Measurements from ENCODE around the gene MT1E.
"Not testable (repeated sequence)": the region's sequence is repeated elsewhere in the genome, so short reads cannot be mapped to it uniquely, and the experiment has no call there.

MT1E gene

DNA sequence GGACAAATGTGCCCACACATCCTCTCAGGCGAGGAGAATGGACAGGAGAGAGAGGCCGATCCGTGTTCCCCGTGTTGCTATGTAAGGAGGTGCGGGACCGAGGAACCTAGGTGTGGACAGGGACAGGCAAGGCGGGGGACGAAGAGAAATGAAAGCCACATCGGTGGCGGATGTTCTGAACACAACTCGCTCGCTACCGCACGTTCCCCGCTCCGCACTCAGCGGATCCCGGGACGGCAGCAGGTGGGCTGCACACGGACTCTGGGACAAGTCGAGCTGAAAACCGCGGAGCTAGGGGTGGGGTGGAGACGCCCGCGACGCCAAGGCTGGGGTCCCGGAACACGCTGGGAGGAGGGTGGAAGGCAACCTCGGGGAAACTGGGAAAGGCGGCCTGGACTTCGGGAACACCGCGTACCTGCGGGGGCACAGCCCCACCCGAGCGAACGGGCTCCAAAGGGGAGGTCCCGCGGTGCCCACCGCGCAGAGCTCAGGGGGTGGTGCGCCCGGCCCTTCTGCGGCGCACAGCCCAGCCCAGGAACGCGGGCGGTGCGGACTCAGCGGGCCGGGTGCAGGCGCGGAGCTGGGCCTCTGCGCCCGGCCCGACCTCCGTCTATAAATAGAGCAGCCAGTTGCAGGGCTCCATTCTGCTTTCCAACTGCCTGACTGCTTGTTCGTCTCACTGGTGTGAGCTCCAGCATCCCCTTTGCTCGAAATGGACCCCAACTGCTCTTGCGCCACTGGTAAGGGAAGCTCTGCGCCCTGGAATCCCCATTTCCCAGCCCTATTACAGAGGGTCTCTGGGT, at the start of gene MT1E:
Gene MT1E, plus strand, starts transcription at position 642 of the 803 bp plus-strand sequence. Its CDS starts 71 bp downstream, at position 713.
- DNase-seq (ENCODE audit: low read depth, low spot score): peak; percentile 78

DNA sequence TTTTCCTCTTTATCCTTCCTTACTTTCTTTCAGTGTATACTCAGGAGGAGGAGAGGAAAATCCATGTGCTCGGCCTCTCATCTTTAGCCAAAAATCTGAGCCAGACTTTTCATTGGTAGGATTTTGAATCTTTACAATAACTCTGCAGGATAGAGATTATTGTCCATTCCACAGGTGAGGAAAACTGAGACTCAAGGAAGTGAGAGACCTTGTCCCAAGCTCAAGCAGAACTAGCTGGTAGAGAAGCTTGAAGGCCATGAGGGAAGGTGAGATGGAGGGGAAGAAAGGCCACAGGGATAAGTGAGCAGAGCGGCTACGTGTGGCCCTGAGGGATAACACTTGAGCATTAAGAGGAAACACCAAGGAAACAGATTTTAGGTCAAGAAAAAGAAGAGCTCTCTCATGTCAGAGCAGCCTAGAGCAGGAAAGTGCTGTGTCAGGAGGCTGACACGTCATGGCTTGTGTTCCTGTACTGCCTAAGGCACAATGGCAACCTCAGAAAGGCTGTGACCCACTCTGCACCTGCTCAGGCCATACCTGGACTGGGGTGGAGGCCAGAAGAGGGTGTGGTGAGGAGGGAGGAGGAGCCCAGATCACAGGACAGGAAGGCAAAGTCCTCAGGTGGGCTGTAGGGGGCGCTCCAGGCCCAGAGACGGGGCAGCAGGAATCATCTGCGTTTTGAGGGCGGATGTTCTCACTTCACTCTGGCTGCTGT, 48.8 kb upstream of the MT1E start:
- DNase-seq (ENCODE audit: low read depth, low spot score): peak; percentile 91

DNA sequence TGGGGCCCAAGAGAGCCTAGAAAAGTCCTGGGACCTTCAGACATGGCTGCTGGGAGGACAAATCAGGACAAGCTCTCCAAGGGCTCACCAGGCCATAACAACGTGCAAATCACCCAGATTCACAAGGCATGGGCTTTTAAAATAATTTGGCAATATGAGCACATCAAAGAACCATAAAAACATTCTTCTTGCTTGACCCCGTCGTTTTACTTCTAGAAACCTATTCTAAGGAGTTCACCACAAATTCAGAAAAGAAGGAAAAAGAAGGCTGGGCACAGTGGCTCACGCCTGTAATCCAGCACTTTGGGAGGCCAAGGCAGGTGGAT, 48.3 kb upstream of the MT1E start:
- no peak for DNase-seq (ENCODE audit: low read depth, low spot score)

DNA sequence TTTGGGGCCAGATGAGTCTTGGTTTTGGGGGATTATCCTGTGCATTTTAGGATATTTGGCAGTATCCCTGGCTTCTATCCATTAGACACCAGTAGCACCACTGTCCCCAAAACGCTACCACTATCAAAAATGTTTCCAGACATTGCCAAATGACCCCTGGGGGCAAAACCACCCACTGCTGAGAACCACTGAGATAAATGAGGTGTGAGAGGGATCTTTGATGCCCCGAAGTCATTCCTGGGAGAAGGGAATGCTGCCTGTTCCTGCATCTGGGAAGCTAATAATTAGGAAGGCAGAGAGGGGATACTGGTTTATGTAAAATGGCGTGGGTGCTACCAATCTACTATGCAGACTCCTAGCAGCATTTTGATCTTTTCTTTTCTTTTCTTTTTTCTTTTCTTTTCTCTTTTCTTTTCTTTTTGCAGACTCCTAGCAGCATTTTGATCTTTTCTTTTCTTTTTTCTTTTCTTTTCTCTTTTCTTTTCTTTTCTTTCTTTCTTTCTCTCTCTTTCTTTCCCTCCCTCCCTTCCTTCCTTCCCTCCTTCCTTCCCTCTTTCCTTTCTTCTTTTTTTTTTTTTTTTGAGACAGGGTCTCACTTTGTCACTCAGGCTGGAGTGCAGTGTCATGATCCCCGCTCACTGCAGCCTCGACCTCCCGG, 45.1 kb upstream of the MT1E start:
- DNase-seq (ENCODE audit: low read depth, low spot score): peak; percentile 33

DNA sequence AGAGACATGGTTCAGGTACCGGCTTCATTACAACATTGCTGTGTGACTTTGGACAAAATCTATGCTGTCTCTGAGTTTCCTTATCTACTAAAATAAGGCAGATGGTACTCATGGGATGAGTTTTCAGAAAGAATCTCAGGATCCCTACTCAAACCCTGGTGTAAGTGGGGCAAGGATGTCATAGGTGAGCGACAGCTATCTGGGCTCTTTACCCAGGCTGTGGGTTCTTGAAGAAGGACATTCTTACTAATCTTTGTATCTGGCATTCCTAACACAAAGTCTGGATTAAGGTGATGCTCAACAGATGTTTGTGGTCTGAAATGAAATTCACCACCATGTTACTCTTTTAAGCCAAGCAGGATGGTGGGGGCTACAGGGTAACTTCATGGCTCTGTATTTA, 42.7 kb upstream of the MT1E start:
- DNase-seq (ENCODE audit: low read depth, low spot score): not testable (repeated sequence)

DNA sequence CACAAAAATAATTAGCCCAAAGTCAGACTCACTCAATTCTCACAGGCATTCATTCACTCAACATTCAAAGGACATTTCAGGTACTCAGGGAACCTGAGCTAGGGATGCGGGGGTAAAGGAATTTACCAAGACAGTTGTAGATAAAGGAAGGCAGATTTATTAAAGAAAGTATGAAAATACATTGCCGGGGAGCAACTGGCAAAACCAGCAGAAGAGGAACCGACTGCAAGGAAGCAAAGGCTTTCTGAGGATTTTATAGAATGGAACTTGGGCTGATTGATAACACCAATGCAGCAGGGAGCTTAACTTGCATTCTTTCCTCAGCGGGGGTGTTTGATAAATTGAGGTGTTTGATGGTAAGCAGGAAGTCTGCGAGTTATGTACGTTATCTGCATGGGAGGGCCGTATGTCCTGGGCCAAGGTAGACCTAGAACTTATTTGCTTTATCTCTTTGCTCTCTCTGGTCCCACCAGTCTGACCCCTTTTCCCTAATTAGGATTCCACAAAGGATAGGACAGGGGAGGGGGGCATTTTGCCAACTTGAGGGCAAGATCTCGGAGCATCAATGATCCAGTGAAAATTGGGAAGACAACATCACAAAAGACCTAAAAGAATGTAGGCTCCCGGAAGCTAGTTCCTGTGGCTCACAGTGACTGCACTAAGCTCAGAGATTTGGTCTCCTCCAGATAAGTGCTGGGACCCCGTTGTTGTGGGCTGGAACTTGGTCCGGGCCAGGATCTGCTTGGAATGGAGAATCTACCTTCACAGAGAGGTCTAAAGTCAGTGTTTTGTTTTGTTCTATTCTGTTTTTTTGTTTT, 42.0 kb upstream of the MT1E start:
- no peak for DNase-seq (ENCODE audit: low read depth, low spot score)

DNA sequence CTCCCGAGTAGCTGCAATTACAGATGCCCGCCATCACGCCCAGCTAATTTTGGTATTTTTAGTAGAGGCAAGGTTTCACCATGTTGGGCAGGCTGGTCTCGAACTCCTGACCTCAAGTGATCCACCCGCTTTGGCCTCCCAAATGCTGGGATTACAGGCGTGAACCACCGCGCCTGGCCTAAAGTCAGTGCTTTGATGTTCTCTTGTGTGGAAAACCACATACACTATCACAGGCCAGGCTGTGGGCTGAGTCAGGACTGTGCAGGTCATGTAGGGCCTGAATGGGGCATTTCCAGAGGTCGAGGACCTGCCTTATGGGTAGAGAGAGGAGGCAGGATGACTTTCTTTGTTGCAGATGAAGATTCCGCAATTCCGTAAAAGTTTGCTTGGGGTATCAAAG, 41.3 kb upstream of the MT1E start:
- DNase-seq (ENCODE audit: low read depth, low spot score): no peak

DNA sequence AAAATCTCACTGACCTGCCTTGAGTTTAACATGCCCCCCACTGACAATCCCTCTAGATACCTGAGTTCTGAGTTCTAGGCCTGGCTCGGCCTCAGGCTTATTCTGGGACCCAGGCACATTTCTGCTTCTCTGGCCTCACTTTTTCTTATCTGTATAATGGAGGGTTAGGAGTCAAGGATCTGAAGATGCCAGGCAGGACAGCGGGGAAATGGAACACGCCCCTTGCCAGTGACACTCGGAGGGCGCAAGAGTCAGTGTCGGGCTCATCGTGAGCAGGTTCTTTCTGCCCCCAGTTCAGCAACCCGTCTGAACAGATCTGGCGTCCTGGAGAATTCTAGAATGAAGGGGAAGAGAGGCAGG, 36.8 kb upstream of the MT1E start:
- DNase-seq (ENCODE audit: low read depth, low spot score): no peak

DNA sequence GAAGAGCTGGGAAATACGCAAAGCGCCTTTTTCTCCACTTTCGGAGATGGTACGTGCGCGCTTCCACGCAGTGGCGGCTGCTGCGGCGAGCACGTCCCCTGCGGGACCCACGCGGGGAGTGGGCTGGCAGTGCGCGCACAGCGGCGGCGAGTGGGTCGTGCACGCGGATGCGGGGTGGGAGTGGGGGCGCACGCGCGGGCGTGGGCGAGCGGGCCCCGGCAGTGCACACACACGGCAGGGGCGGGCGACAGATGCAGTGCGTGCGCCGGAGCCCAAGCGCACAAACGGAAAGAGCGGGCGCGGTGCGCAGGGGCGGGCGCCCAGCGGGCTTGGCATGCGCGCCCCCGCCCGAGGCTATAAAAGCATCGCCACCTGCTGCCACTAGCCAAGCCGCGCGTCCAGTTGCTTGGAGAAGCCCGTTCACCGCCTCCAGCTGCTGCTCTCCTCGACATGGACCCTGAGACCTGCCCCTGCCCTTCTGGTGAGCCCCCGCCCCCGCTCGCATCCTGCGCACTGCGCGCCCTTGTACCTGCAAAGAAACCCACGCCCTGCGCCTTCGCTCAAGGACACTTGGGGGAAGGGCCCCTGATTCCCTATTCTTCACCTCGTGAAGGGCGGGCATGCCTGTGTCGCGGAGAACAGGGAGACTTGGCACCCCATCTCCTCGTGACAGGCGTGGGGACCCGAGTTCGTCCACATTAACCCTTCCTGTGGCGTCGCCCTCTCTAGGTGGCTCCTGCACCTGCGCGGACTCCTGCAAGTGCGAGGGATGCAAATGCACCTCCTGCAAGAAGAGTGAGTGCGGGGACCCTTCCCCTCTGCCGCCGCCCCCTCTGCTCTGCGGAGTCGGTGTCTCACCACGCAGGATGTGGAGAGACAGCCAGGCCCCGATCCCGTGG, 36.2 kb upstream of the MT1E start, which contains the start of gene MT3:
Gene MT3, plus strand, starts transcription at position 388 of the 899 bp plus-strand sequence. Its CDS starts 63 bp downstream, at position 451.
- peak; percentile 68 for DNase-seq (ENCODE audit: low read depth, low spot score)

DNA sequence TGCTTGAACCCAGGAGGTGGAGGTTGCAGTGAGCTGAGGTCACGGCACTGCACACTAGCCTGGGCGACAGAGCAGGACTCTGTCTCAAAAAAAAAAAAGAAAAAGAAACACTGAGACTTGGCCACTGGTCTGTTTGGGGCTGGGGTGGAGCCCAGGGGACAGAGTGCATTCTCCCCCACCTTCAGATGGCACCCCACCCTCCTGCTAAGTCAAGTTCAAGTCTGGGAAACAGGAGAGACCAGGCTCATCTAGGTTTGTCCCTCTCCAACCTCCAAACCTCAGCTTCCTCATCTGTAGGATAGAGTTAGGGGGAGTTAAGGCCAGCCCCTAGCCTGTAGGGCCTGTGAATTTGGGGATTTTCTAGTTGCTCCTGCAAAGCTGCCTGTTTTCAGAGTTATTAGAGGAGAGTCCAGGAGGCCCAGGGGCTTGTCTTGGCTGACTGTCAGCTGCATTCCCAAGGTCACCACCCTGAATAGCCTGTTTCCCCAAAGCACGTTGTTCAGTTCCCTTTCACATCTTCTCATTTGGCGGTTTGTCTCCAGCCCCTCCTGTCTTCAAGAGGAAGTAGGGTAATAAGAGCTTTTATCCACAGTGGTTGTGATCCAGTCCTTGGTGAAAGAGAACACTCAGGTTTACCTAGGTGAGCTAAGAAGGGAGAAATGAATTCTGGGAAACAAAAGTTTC, 34.1 kb upstream of the MT1E start:
- DNase-seq (ENCODE audit: low read depth, low spot score): no peak

DNA sequence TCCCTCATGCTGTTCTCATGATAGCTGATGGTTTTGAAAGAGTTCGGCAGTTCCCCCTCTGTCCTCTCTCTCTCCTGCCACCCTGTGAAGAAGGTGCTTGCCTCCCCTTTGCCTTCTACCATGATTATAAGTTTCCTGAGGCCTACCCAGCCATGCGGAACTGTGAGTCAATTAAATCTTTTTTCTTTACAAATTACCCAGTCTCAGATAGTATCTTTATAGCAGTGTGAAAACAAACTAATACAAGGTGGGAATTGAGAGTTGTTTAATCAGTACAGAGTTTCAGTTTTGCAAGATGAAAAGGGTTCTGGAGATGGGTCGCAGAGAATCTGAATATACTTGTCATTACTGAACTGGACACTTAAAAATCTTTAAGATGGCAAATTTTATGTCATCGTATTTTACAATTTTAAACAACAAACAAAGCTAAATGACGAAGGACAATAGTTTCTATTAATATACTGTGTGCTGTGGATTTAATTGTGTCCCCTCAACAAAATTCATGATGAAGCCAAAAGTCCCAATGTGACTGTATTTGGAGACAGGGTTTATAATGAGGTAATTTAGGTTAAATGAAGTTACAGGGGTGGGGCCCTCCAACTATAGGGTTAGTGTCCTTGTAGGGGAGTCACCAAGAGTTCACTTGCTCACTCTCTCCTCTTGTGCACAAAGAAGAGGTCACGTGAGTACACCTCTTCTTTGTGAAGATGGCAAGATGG, 31.8 kb upstream of the MT1E start:
- no peak for DNase-seq (ENCODE audit: low read depth, low spot score)

DNA sequence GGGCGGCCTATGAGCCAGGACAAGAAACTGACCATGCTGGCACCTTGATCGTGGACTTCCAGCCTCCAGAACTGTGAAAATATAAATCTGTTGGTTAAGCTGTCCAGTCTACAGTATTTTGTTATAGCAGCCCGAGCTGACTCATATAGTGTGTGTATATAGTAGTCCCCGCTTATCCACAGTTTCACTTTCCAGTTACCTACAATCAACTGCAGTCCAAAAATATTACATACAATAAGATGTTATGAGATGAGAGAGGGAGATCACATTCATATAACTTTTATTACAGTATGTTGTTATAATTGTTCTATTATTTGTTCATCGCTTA, 31.3 kb upstream of the MT1E start:
- no peak for DNase-seq (ENCODE audit: low read depth, low spot score)

DNA sequence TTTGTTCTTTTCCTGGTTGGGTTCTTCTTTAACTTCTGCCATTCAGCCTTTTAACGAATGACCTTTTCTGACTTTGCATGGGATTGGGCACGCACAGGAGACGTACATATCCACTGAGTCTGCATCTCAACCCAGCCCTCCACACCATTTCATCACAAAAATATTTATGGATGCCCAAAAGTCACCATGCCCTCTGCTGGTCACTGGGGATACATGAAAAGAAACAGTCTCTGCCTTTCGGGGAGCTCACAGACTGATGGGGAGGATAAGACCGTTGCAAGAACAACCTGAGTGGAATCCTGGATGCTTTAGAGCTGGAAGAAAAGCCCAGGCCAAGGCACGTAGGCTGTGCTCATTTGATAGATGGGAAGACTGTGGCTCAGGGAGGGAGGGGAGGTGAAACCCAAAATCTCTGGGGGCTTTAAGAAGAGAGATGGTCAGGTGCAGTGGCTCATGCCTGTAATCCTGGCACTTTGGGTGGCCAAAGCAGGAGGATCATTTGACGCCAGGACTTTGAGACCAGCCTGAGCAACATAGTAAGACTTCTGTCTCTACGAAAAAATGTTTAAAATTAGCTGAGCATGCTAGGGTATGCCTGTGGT, 25.1 kb upstream of the MT1E start:
- DNase-seq (ENCODE audit: low read depth, low spot score): no peak

DNA sequence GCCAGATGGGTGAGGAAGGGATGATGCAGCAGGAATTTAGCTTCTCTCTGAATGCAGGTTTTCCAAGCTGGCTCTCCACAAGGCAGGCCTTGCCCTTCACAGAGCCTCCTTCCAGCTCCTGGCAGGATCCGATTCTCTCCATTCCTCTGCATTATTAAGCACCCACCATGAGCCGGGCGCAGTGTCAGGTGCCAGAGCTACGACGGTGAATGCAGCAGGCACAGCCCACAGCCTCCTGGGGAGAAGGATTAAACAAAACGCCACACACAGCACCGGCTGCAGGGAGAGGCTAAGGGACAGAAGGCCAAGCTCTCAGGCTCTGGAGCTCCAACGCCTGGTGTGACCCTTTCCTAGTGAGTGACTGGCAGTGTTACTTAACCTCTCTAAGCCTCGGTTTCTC, 24.3 kb upstream of the MT1E start:
- DNase-seq (ENCODE audit: low read depth, low spot score): no peak

DNA sequence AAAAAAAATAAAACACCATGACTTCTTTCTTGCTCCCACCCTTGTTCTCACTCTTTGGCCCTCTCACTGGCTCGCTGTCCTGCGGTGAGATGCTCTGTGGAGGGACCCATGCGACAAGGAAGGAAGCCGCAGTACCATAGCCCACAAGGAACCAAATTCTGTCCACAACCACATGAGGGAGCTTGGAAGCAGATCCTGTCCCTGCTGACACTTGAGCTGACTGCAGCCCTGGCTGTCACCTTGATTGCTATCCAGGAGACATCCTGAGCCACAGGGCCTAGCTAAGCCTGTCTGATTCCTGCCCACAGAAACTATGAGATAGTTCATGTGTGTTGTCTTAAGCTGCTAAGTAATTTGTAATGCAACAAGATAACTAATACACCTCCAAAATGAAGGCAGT, 22.0 kb upstream of the MT1E start:
- peak; percentile 71 for DNase-seq (ENCODE audit: low read depth, low spot score)

DNA sequence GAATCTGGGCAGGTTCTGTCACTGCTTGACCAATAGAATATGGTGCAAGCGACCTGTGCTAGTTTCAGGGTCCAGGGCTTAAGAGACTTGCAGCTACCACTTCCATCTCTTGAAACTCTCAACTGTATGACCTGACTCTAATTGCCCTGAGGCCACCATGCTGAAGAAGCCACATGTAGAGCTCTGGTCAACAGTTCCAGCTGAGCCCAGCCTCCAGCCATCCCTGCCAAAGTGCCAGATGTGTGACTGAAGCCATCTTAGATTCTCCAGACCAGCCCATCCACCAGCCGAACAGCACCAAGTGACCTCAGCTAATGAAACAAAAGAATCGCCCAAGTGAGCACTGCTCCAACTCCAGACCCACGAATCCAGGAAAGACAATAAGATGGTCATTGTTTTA, 20.6 kb upstream of the MT1E start:
- no peak for DNase-seq (ENCODE audit: low read depth, low spot score)

DNA sequence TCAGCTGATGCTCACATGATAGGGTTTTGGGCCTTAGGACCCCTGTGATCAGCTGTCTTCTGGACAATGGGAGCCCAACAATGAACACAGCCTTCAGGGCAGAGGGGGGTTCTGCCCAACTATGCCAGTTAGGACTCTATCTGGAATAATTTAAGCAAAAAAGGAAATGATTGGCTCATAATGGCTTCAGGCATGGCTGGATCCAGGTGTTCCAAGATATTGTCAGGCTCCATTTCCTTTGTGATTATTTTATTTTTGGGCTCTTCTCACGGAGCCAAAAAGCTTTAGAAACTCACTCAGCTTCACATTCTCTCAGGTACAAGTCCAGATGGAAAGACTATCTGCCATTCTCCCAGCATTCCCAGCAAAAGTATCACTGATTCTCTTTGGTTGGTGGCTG, 20.1 kb upstream of the MT1E start:
- DNase-seq (ENCODE audit: low read depth, low spot score): no peak

DNA sequence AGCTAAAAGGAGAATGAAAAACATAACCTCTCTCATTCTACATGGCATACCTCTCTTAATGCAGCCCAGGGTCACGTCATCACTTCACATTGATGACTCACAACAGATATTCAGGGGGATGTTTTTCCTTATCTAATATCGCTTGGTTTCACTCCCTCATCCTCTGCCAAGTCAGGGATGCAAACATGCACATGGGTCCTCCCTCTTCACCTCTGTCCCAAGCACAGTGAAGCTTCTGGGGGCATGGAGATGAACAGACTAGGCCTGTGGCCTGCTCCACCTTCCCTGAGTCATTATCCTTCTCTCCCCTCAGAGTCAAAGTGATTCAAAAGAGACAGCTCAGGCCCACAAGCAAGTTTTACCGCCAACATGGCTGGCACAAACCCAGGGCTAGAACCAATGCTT, 19.5 kb upstream of the MT1E start:
- DNase-seq (ENCODE audit: low read depth, low spot score): no peak

DNA sequence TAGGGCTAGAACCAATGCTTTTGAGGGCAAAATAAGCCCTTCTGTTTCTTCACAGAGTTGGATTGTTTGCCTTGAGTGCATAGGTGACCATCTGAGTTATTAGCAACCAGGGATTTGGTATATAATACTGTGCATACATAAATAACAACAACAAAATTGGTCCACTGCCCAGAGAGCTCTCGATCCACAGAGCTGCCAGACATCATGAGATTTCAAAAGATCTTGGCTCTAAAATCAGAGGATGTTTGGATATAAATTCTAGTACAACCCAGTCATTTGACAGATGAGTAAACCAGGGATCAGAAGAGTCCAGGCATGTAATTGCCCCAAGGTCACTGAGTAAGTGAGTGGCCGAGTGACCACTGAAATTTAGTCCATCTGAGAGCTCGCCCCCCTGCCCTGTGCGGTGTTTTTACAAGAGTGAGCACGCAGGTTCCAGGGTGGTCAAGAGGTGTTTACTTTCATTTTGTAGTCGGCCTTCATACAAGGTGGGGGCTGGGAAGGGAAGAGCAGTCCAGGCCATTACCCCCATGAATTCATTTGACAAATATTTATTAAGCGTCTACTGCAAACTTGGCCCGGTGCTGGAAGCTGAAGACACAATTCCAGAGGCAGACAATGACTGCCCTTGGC, 19.0 kb upstream of the MT1E start:
- DNase-seq (ENCODE audit: low read depth, low spot score): no peak

Data from ELF-1 (cell line).